Coronary artery (tissue), 2 donors: ENCODE data around the gene RANBP17.

Source experiments
- DNase-seq: peaks from one replicate; pipeline ENCODE4 v3.0.0-alpha.2; 2017; ENCODE audit warnings: low spot score
- H3K27ac ChIP-seq, 2 donors: fragments of 200-600 bp; sonication (generic); one replicate each; pipeline ENCODE4 v1.5.1; 2016 to 2019
- H3K4me3 ChIP-seq: fragments of 200-600 bp; sonication (generic); 2 replicates; pipeline ENCODE4 v1.5.1; 2016; ENCODE audit warnings: mild to moderate bottlenecking, moderate library complexity
- TF ChIP-seq, protein P1 (sequence below): fragments of 200-600 bp; sonication (generic); IDR thresholded peaks from one replicate; pipeline ENCODE4 v1.5.1; 2019; ENCODE audit warnings: antibody characterized with exemption

The RANBP17 gene

DNA sequence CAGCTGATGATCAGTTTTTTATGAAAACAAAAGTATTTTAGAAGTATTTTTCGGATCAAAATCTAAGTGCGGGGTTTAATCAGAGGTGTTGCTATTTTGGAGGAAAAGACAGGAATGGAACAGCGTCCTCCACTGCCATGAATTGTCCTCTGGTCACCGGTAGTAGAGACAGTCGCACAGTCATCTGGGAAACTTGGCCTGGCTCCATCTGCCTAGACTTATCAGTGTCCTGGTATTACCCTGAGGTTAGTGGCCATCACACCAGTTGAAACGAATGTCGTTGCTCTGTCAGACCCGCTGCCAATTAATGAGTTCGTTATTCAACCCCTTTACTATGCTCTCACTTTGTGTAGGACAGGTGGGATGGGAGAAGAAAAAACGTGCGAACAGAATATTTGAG, 455.4 kb downstream of the RANBP17 start:
- DNase-seq = no peak
- TF ChIP-seq, protein P1, sequence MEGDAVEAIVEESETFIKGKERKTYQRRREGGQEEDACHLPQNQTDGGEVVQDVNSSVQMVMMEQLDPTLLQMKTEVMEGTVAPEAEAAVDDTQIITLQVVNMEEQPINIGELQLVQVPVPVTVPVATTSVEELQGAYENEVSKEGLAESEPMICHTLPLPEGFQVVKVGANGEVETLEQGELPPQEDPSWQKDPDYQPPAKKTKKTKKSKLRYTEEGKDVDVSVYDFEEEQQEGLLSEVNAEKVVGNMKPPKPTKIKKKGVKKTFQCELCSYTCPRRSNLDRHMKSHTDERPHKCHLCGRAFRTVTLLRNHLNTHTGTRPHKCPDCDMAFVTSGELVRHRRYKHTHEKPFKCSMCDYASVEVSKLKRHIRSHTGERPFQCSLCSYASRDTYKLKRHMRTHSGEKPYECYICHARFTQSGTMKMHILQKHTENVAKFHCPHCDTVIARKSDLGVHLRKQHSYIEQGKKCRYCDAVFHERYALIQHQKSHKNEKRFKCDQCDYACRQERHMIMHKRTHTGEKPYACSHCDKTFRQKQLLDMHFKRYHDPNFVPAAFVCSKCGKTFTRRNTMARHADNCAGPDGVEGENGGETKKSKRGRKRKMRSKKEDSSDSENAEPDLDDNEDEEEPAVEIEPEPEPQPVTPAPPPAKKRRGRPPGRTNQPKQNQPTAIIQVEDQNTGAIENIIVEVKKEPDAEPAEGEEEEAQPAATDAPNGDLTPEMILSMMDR = no peak
- Histone ChIP-seq H3K27ac (no peak overlapping the region), H3K4me3 (no peak overlapping the region)

DNA sequence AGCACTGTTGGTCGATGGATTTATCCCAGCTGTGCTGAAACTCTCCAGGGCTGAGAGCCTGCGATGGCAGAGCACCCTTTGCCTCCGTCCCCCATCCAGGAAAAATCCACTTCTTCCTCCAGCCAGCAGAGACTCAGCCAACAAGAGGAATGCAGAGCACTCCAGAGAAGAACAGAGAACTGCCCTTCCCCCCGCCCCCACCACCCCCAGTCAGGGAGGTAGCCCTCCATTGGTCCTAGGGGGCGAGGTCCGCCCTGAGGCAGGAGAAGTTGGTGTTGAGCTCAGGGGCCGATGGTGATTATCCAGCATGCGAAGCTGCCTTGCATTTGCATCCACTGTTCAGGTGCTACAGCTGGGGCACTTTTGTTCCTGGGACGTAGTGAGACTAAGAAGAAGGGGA, 456.2 kb downstream of the RANBP17 start:
- H3K27ac ChIP-seq = no peak overlapping the region
- TF ChIP-seq, protein P1 = no peak
- peak; percentile 65 for DNase-seq
- H3K4me3 ChIP-seq = no peak overlapping the region

DNA sequence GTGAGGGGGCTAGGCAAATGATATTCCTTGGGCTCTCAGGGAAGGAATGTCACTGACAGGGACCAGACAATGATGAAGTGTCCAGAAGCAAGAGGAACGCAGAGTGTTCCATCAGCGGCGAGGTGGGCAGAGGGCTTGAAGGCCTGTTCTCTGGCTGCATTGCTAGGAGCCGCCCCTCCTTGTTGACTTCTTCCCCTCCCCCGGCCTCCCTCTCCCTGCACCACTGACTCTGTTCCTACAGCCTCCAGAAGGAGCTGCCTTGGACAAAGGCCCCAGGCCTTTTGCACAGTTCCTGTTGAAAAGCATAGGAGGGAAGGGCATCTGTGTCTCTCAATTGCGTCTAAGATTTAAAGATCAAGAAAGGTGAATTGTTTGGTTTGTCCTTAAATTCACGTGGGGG, 459.6 kb downstream of the RANBP17 start:
- Histone ChIP-seq H3K27ac (no peak overlapping the region), H3K4me3 (no peak overlapping the region)
- TF ChIP-seq, protein P1 = no peak
- DNase-seq = no peak

DNA sequence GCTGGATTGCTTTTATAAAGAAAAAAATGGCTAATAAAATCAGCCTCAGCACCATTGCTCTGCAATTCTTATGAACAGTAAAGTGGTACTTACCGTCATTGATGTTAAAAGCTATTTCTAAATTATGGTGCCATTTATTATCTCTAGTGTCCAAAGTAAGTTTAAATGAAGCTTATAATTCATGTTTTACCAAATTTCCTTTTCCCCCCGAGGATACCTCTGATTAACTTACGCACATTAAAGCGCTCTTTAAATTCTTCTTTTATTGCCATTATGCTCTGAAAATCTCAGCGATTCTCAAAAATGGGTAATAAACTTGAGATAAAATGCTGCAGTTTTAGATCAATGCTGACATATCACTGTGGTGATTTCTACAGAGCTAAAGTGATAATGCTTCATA, 460.7 kb downstream of the RANBP17 start:
- no peak for DNase-seq
- Histone ChIP-seq H3K4me3 (no peak overlapping the region), H3K27ac (no peak overlapping the region)
- TF ChIP-seq, protein P1 = no peak

DNA sequence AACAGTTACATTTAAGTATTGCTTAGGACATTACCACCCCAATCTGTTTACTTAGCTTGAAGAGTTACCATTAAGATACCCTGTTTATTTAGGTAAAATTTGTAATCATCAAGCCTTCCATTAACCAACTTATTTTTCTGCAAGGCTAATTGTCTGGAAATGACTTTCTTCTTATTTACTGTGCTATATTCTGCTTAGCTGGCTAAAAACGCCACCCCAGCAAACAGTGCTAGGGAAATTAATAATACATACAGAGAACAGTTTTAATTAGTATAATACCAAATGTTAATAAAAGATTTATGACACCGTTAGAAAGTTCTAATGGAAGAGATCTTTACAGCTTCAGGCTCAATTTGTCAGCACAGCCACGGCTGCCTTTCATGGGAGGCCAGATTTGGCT, 461.2 kb downstream of the RANBP17 start:
- Histone ChIP-seq H3K4me3 (no peak overlapping the region), H3K27ac (no peak overlapping the region)
- TF ChIP-seq, protein P1 = no peak
- DNase-seq = no peak

DNA sequence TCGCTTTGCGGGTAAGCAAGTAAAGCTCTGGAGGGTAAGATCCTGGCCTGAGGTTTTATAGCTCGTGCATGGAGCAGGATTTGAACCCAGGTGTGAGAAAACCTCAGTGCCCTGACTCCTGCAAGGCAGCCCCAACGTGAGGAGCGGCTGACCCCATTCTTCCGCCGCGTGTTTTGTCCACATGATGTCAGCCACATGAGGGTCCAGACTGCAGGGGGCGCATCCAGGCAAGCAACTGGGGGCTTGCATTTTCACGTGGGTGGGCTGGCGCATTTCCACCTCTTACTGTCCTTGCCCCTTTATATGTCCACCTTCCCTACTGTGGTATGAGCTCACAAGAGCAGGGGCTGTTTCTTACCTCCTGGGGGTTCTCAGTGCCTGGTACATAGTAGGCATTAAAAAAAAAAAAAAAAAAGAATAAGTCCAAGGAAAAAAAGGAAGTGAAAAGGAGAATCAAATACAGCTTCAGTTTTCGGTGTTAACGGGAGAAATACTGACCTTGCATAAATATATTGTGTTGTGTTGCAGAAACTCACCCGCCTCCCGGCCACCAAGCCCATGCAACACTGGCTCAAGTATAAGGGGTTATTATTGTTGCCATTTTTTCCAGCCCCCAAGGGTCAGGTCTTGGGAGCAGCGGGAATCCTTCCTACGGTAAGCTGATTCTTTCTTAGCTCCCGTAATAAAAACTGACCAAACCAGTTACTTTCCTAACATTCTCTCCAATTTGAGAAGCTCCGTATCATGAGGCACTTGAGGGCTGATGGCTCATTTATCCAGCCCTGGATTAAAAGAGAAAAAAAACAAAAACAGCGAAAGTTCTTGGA, 462.2 kb downstream of the RANBP17 start:
- Histone ChIP-seq H3K27ac (no peak overlapping the region), H3K4me3 (no peak overlapping the region)
- TF ChIP-seq, protein P1 = no peak
- DNase-seq = no peak

DNA sequence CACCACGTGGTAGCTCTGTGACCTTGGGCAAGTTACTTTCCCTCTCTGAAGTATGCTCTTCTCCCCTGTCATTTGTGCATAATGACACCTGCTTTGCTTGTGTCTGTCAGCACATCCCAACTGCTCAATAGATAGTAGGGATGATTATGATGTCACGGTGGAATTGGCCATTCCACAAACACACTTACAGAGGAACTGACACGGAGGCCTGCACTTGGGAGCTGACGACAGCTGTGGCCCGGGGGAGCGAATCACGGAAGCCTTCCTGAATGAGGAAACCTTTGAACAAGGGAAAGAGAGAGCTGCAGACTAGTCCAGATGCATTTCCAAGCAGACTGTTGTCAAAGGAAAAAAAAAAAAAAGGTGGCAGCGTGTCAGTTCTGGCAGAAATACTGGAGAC, 468.2 kb downstream of the RANBP17 start:
- H3K4me3 ChIP-seq = no peak overlapping the region
- no peak for DNase-seq
- TF ChIP-seq, protein P1 = no peak

More for the DNA sequence above, 468.2 kb downstream of the RANBP17 start:
- no peak overlapping the region for H3K27ac ChIP-seq
